Measurements from ENCODE around the gene ATXN3L.

ATXN3L gene

DNA sequence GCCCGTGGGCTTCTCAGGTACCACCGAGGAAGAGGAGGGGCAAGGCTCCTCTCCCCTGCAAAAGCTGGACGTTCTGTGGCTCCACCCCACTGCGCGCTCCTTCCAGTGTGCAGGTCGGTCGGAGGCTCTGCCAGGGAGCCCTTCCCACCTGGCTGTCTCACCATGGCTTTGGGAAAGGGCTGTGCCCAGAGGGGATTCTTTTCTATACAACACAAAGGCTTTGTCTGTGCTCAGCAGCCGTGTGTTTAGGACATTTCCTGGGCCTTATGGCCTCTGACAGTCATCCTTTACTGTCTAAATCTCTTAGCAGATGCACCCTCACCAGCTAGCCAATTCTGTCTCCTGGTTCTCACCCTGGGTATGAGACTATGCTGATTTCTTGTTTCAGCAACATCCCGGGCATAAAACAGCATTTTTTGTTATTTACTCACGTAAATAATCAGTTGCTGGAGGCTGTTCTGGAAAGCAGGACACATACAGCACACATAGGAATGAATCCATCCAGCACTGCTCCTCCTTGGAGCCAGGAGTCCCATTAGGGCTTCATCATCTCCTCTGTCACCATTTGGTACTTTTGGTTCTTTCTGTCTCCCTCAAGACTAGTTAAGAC, 20.4 kb upstream of the ATXN3L start:
- Histone ChIP-seq H3K36me3 (ENCODE audit: insufficient read depth, low read length) (no peaks in the 10 kb centered on the region), H3K27me3 (ENCODE audit: insufficient read depth, low read length, poor library complexity, severe bottlenecking) (no peaks in the 10 kb centered on the region), H3K4me2 (ENCODE audit: low read depth, low read length, poor library complexity, severe bottlenecking) (no peak overlapping the region), H3K4me1 (ENCODE audit: insufficient read depth, low read length, poor library complexity, severe bottlenecking) (no peaks in the 10 kb centered on the region), H4K20me1 (ENCODE audit: insufficient read depth, low read length, poor library complexity, severe bottlenecking) (no peaks in the 10 kb centered on the region), H3K9me3 (ENCODE audit: insufficient read depth, low read depth, low read length) (no peaks in the 10 kb centered on the region), H3K4me3 (ENCODE audit: low read length, poor library complexity, severe bottlenecking) (no peak overlapping the region), H3K9me2 (replicated peaks; ENCODE audit: low read depth, low read length) (no peaks in the 10 kb centered on the region), H3K79me2 (ENCODE audit: insufficient read depth, low read length) (no peaks in the 10 kb centered on the region), H3F3A (ENCODE audit: low read depth) (no peaks in the 10 kb centered on the region), H2AFZ (ENCODE audit: low read length) (no peak overlapping the region), H3K9ac (ENCODE audit: low read depth, low read length, poor library complexity, severe bottlenecking) (no peak overlapping the region)
- no peak for TF ChIP-seq EZH2phosphoT487 (IDR thresholded peaks at IDR 0.05; ENCODE audit: borderline replicate concordance)
- TF ChIP-seq, protein P1, sequence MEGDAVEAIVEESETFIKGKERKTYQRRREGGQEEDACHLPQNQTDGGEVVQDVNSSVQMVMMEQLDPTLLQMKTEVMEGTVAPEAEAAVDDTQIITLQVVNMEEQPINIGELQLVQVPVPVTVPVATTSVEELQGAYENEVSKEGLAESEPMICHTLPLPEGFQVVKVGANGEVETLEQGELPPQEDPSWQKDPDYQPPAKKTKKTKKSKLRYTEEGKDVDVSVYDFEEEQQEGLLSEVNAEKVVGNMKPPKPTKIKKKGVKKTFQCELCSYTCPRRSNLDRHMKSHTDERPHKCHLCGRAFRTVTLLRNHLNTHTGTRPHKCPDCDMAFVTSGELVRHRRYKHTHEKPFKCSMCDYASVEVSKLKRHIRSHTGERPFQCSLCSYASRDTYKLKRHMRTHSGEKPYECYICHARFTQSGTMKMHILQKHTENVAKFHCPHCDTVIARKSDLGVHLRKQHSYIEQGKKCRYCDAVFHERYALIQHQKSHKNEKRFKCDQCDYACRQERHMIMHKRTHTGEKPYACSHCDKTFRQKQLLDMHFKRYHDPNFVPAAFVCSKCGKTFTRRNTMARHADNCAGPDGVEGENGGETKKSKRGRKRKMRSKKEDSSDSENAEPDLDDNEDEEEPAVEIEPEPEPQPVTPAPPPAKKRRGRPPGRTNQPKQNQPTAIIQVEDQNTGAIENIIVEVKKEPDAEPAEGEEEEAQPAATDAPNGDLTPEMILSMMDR (conservative IDR thresholded peaks at IDR 0.05; ENCODE audit: low read length): no peak

DNA sequence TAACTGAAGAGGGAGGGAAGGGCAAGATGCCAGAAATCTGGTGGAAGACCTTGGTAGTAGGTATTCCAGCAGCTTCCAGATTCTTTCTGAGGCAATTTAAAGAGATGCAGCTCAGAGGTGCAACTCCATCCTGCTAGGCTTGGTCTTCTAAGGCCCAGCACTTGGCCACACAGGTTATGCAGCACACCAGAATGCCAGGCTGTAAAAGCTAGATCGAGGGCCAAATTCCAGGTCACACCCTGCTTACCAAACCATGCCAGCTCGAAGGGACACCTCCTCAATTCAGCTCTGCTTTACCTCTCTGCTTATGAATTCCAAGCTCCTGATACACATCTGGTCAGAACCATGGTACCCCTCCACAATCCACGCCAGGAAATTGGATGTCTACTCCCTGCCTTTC, 19.8 kb upstream of the ATXN3L start:
- Histone ChIP-seq H3F3A (ENCODE audit: low read depth) (no peaks in the 10 kb centered on the region), H3K4me3 (ENCODE audit: low read length, poor library complexity, severe bottlenecking) (no peak overlapping the region), H3K4me1 (ENCODE audit: insufficient read depth, low read length, poor library complexity, severe bottlenecking) (no peaks in the 10 kb centered on the region), H3K27me3 (ENCODE audit: insufficient read depth, low read length, poor library complexity, severe bottlenecking) (no peaks in the 10 kb centered on the region), H3K9me3 (ENCODE audit: insufficient read depth, low read depth, low read length) (no peaks in the 10 kb centered on the region), H2AFZ (ENCODE audit: low read length) (no peak overlapping the region), H3K4me2 (ENCODE audit: low read depth, low read length, poor library complexity, severe bottlenecking) (no peak overlapping the region), H3K9ac (ENCODE audit: low read depth, low read length, poor library complexity, severe bottlenecking) (no peak overlapping the region), H3K79me2 (ENCODE audit: insufficient read depth, low read length) (no peaks in the 10 kb centered on the region), H4K20me1 (ENCODE audit: insufficient read depth, low read length, poor library complexity, severe bottlenecking) (no peaks in the 10 kb centered on the region), H3K36me3 (ENCODE audit: insufficient read depth, low read length) (no peaks in the 10 kb centered on the region), H3K9me2 (replicated peaks; ENCODE audit: low read depth, low read length) (no peaks in the 10 kb centered on the region)
- TF ChIP-seq EZH2phosphoT487 (IDR thresholded peaks at IDR 0.05; ENCODE audit: borderline replicate concordance): no peak
- TF ChIP-seq, protein P1 (conservative IDR thresholded peaks at IDR 0.05; ENCODE audit: low read length): no peak

DNA sequence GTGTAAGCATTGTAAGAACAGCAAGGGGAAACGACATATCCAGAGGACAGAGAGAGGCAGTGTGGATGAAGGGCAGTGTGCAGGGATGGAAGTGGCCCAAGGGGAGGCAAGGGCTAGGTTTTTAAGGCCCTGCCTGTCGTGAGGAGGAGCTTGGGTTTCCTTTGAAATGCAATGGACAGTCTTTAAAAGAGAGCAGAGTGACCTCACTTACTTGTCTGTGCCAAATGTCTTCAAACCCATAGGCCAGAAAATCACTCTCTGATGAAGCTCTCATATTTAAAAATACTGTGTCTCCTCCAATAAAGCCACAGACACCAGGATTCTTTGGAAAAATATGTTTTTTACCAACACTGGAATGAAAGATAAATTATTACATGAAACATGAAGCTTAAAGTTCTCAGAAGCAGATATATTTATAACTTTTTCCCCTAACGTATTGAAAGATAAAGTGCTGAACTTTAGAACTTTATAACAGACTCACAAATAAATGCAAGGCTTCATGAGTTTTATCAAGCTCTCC, 19.2 kb upstream of the ATXN3L start:
- H3K4me2 ChIP-seq (ENCODE audit: low read depth, low read length, poor library complexity, severe bottlenecking): no peak overlapping the region
- no peaks in the 10 kb centered on the region for H3K27me3 ChIP-seq (ENCODE audit: insufficient read depth, low read length, poor library complexity, severe bottlenecking)
- H3K9me2 ChIP-seq (replicated peaks; ENCODE audit: low read depth, low read length): no peaks in the 10 kb centered on the region

More for the DNA sequence above, 19.2 kb upstream of the ATXN3L start:
- no peaks in the 10 kb centered on the region for H3K36me3 ChIP-seq (ENCODE audit: insufficient read depth, low read length)
- TF ChIP-seq, protein P1 (conservative IDR thresholded peaks at IDR 0.05; ENCODE audit: low read length): no peak
- TF ChIP-seq EZH2phosphoT487 (IDR thresholded peaks at IDR 0.05; ENCODE audit: borderline replicate concordance): no peak
- no peaks in the 10 kb centered on the region for H3K9me3 ChIP-seq (ENCODE audit: insufficient read depth, low read depth, low read length)
- H3F3A ChIP-seq (ENCODE audit: low read depth): no peaks in the 10 kb centered on the region
- no peaks in the 10 kb centered on the region for H3K79me2 ChIP-seq (ENCODE audit: insufficient read depth, low read length)
- no peaks in the 10 kb centered on the region for H3K4me1 ChIP-seq (ENCODE audit: insufficient read depth, low read length, poor library complexity, severe bottlenecking)
- no peak overlapping the region for H3K9ac ChIP-seq (ENCODE audit: low read depth, low read length, poor library complexity, severe bottlenecking)
- H3K4me3 ChIP-seq (ENCODE audit: low read length, poor library complexity, severe bottlenecking): no peak overlapping the region
- H2AFZ ChIP-seq (ENCODE audit: low read length): no peak overlapping the region
- H4K20me1 ChIP-seq (ENCODE audit: insufficient read depth, low read length, poor library complexity, severe bottlenecking): no peaks in the 10 kb centered on the region
